Prostate gland (tissue), 2 donors: Measurements from ENCODE around the gene UBFD1.

Source experiments
- CTCF ChIP-seq, 4 experiments: fragments of 200-600 bp in 2 of 4; fragments of 450-650 bp in 2 of 4; sonication (generic) in 2 of 4; IDR thresholded peaks; 1 replicate in 3 of 4; 2 replicates in 1 of 4; pipeline ENCODE4 v1.5.1; 2016 to 2019; ENCODE audit warnings: antibody characterized with exemption in 4 of 4, mild to moderate bottlenecking in 2 of 4, moderate library complexity in 2 of 4
- POLR2A ChIP-seq: fragments of 450-650 bp; IDR thresholded peaks from one replicate; pipeline ENCODE4 v1.6.1; 2016; ENCODE audit warnings: antibody characterized with exemption, mild to moderate bottlenecking

DNA sequence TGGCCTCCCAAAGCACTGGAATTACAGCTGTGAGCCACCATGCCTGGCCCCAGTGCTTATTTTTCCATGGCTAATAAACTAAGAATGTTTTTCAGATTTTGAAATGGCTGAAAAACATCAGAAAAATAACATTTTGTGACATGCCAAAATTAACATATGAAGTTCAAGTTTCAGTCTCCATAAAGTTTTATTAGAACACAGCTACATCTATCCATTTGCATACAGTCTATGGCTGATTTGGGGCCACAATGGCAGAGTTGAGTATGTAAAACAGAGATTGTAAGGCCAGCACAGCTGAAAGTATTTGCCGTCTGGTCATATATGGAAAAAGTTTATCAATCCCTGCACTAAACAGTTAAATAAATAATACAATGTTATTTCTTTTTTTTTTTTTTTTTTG is 52.4 kb downstream of the UBFD1 start:
- no peak for TF ChIP-seq CTCF (IDR thresholded peaks at IDR 0.05)
- TF ChIP-seq POLR2A, result no peak
